Myometrial cell (primary cell): ENCODE data around the gene ITGB1. TPM values are rescaled to one million over a fixed set of nuclear protein-coding genes. Genes with fewer than 3 reads are reported as not detected.

Source experiments
- total RNA-seq: library from RNA; depleted of rRNA; stranded (reverse); fragments of >200 nt; gene quantifications from 2 replicates; pipeline ENCODE4 v1.2.3, GENCODE V29; 2015

Gene ITGB1
- 1,363 and 1,738 TPM in 2 replicates for total RNA-seq

GRCh38 chr10:32958085-32959005, at the start of gene ITGB1:
Gene ITGB1, minus strand, starts transcription at chr10:32958230. Its CDS starts 22,672 bp downstream, at chr10:32935558.

